Activated CD4-positive, alpha-beta T cell treated with anti-CD3 and anti-CD28 coated beads, Interleukin-2, amount 50 U/mL, for 1 hour (primary cell): Measurements from ENCODE around the gene ALDOA.
"Not testable (repeated sequence)": the region's sequence is repeated elsewhere in the genome, so short reads cannot be mapped to it uniquely, and the experiment has no call there.

ENCODE experiments used
- DNase-seq: peaks from one replicate; pipeline ENCODE4 v3.0.0-alpha.2; 2020

ALDOA gene

GRCh38 chr16:30065102-30065942, at the start of gene ALDOA:
TSS of gene ALDOA (plus strand) at chr16:30065760. CDS start at chr16:30066898, 1,138 bp downstream.
- peak; percentile 92 for DNase-seq

GRCh38 chr16:30016555-30017276, 48.8 kb upstream of the ALDOA start:
- no peak for DNase-seq

- DNase-seq: no peak
These were observed 48.3 kb upstream of the ALDOA start for GRCh38 chr16:30017277-30017656.

- not testable (repeated sequence) for DNase-seq
These were observed 47.6 kb upstream of the ALDOA start for GRCh38 chr16:30017937-30018336.

- DNase-seq: no peak
These were observed 46.8 kb upstream of the ALDOA start for GRCh38 chr16:30018731-30019158.

- no peak for DNase-seq
These were observed 42.7 kb upstream of the ALDOA start, which contains the start of gene C16orf92 for GRCh38 chr16:30022887-30023286. TSS of gene C16orf92 (plus strand) at chr16:30023198. CDS start at chr16:30023341, 143 bp downstream.

- no peak for DNase-seq
These were observed 42.0 kb upstream of the ALDOA start for GRCh38 chr16:30023586-30023985.

GRCh38 chr16:30024451-30024850, 41.1 kb upstream of the ALDOA start:
- no peak for DNase-seq

GRCh38 chr16:30025156-30025555, 40.4 kb upstream of the ALDOA start:
- DNase-seq: no peak

GRCh38 chr16:30025574-30025973, 40.0 kb upstream of the ALDOA start:
- DNase-seq: no peak

- DNase-seq: no peak
These were observed 39.1 kb upstream of the ALDOA start for GRCh38 chr16:30026449-30026848.

GRCh38 chr16:30027588-30028437, 37.7 kb upstream of the ALDOA start:
- no peak for DNase-seq

- no peak for DNase-seq
These were observed 37.0 kb upstream of the ALDOA start for GRCh38 chr16:30028438-30029076.

GRCh38 chr16:30030011-30030685, 35.4 kb upstream of the ALDOA start:
- DNase-seq: no peak

- no peak for DNase-seq
These were observed 34.6 kb upstream of the ALDOA start, which contains the start of gene TLCD3B for GRCh38 chr16:30030841-30031413. TSS of gene TLCD3B (minus strand) at chr16:30031271. CDS start at chr16:30030527, 744 bp downstream.

- DNase-seq: no peak
These were observed 34.1 kb upstream of the ALDOA start for GRCh38 chr16:30031477-30031918.

- peak; percentile 58 for DNase-seq
These were observed 33.3 kb upstream of the ALDOA start for GRCh38 chr16:30032083-30032819.

GRCh38 chr16:30033270-30033669, 32.3 kb upstream of the ALDOA start:
- DNase-seq: no peak

GRCh38 chr16:30040221-30040620, 25.3 kb upstream of the ALDOA start:
- DNase-seq: no peak

GRCh38 chr16:30040690-30041089, 24.9 kb upstream of the ALDOA start:
- not testable (repeated sequence) for DNase-seq

- DNase-seq: no peak
These were observed 23.7 kb upstream of the ALDOA start for GRCh38 chr16:30041841-30042240.
